Left forelimb (tissue), 1 donor: ENCODE data around the gene SEZ6L.

ENCODE experiments used
- DNase-seq: peaks from one replicate; pipeline ENCODE4 v3.0.0-alpha.2; 2018; ENCODE audit warnings: low spot score

SEZ6L gene

DNA sequence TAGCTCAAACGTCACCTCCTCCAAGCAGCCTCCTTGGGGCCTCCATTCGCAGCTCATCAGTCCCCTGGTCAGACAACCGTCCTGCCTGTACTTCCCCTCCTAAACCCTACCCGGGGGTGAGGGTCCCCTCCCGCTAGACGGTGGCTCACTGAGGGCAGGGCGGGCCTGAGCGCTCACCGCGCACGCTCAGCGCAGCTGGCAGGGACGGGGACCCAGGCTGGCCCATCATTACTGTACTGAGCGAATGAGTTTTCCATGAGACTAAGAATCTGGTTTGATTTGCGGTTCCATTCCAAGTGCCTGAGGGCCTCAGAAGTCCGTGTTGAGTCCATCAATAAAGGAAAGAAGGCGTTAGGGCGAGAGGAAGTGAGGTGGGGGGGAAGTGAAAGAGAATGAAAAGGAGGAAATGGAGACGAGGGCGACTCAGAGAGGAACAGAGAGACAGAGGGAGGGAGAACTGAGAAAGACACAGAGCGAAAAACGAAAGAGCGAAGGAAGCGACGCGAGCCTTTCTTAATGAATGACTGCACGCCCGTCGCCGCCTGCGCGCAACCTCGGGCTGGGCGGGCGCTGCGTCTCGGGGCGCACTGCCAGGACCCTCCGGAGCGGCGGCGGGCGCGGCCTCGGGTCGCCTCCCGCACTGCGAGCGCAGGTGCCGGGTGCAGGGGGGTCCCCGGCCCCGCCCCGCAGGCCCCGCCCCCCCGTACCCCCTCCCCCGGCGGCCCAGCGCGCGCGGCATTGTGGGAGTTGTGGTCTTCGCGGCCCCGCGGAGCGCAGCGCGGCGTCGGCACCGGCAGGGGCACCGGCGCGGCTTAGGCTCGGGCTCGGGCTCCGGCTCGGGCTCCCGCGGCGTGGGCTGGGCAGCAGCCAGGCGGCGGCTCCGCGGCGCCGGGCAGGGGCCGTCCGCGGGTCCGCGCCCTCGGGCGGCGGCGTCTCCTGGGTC, 259.5 kb downstream of the SEZ6L start, which contains the start of gene ASPHD2:
Gene ASPHD2, plus strand, starts transcription at position 746 of the 943 bp plus-strand sequence. CDS start 4,356 bp downstream, outside the sequence.
- peak; percentile 89 for DNase-seq

DNA sequence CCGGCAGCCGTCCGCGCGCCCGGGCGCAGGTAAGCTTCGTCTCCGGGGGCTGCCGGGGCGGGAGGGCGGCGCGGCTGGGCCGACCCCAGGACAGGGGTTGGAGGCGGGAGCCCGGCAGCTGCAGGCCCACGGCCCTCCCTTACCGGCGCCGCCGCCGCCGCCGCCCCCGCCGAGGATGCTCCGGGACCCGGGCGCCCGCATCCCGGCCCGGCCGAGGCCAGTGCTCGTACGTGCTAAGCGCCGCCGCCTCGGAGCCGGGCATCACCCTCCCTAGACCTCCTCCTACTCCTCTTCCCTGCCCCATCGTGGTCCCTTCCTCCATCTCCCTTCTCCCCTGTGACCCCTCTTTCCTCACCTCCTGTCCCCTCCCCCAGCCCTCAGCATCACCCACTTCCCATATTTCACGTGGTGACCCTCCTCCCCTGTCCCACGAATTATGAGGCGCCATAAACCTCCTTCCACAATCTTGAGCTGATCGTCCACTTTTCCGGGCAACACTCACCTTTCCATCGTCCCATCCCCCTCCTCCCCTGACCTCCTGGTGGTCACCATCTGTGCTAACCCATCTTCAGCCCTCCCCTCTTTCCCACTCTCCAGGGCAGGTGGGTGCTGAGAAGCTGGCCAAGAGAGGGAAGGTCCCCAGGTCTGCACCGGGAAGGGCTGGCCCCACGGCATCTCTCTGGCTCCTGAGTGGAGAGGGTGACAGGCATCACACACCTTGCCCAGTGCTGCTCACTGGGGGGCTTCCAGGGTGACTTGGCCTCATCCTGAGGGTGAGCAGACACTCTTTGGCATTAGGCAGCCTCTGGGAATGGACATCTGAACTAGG, 260.4 kb downstream of the SEZ6L start:
- no peak for DNase-seq

DNA sequence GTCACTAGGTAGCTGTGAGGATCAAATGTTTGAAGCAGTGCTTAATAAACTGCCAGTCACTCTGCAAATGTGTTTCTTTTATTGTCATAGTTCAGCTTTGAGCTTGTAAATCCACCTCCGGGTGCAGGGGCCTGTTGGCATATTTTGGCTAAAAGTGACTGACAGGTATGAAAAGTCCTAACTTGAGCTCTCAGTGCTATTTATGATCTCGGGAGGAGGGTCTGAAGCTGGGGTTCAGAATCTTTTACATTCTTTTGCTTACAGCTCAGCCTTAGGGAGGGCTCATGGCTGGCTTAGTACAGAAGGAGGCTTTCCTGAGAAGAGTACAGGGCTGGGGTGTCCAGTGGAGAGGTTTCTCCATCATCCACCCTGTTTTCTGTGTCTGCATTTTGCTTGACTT, 261.3 kb downstream of the SEZ6L start:
- no peak for DNase-seq

DNA sequence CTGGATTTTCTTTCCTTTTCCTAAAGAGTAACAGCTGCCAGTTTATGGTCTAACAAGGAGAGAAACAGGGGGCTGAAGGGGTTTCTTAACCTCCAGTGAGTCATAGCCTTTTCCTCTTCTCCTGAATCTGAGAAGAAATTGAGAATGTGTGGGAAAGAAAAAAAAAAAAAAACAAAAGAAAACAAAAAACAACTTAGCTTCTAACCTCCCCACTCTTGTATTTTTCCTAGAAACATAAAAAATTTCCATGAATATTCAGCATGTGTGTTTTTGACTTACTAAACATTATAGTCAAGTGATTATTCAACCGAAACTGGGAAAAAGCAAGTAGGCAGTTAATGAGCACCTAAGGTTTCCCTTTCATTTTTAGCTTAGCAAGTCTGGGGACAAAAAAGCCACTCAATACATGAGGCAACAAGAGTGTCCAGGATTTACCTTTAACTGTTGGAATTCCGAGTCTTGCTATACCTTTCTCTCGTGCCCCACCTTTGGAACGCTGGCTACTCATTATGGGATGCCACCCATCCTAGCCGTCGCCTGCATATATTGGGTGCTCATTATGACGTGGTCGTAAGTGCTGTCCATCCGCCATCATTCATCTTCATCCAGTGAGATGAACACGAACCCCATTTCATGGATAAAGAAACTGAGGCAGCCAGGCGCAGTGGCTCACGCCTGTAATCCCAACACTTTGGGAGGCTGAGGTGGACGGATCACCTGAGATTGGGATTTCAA, 262.2 kb downstream of the SEZ6L start:
- DNase-seq = no peak

DNA sequence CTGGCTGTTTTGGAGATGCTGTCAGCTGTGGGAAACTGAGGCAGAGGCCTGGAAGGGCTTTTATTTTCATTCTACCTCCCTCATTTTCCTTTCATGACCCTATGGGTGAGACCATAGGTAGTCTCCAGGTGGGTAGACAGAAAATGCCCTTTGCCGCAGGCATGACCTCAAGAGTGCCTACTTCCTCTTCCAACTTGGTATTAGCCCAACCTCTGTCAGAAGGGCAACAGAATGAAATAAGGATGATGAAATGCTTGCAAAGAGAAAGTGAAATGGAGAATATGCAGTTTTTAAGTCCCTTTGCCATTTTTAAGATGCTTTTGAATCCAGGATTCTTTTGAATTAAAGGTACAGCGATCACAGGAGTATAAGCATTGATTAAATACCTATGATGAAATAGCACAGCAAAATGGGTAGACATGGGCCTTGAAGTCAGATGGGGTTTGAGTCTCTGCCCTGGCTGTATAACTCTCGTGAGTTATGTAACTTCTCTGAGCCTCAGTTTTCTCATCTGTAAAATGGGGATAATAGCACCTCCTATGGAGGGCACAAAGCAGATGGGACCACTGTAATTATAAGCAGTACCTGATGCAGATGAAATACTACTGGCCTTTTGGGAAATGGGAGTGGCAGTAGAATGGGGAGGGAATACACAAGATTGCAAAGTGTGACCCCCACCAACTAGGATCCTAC, 263.5 kb downstream of the SEZ6L start:
- DNase-seq = no peak
